GM21381 (cell line): ENCODE data around the gene PCBP3.
"Not testable (repeated sequence)": the region's sequence is repeated elsewhere in the genome, so short reads cannot be mapped to it uniquely, and the experiment has no call there.

Experiments used
- ATAC-seq: cut with Tn5 transposase; IDR thresholded peaks from one replicate; pipeline ENCODE4 v1.9.1; 2021; ENCODE audit warnings: mild to moderate bottlenecking, moderate library complexity; ENCODE audit not compliant: unreplicated experiment

PCBP3 gene

GRCh38 chr21:45613396-45613795, 30.1 kb upstream of the PCBP3 start:
- no peak for ATAC-seq

- no peak for ATAC-seq
These were observed 29.6 kb upstream of the PCBP3 start for GRCh38 chr21:45613881-45614280.

- no peak for ATAC-seq
These were observed 28.3 kb upstream of the PCBP3 start for GRCh38 chr21:45615145-45615711.

GRCh38 chr21:45617021-45617921, 26.3 kb upstream of the PCBP3 start:
- no peak for ATAC-seq

GRCh38 chr21:45618287-45618686, 25.2 kb upstream of the PCBP3 start:
- ATAC-seq: no peak

GRCh38 chr21:45618846-45619485, 24.6 kb upstream of the PCBP3 start:
- ATAC-seq: no peak

- ATAC-seq: no peak
These were observed 23.2 kb upstream of the PCBP3 start for GRCh38 chr21:45620201-45620923.

GRCh38 chr21:45621435-45622331, 21.8 kb upstream of the PCBP3 start:
- not testable (repeated sequence) for ATAC-seq

- ATAC-seq: no peak
These were observed 21.0 kb upstream of the PCBP3 start for GRCh38 chr21:45622416-45623097.

- ATAC-seq: no peak
These were observed 20.1 kb upstream of the PCBP3 start for GRCh38 chr21:45623436-45623835.

GRCh38 chr21:45626127-45626526, 17.4 kb upstream of the PCBP3 start:
- ATAC-seq: not testable (repeated sequence)

GRCh38 chr21:45629046-45629981, 14.2 kb upstream of the PCBP3 start:
- no peak for ATAC-seq

- ATAC-seq: no peak
These were observed 13.3 kb upstream of the PCBP3 start for GRCh38 chr21:45630066-45630694.

- no peak for ATAC-seq
These were observed 12.6 kb upstream of the PCBP3 start for GRCh38 chr21:45630876-45631275.

- no peak for ATAC-seq
These were observed 12.0 kb upstream of the PCBP3 start for GRCh38 chr21:45631540-45631939.

- ATAC-seq: no peak
These were observed 11.4 kb upstream of the PCBP3 start for GRCh38 chr21:45632160-45632559.

GRCh38 chr21:45632637-45633251, 10.8 kb upstream of the PCBP3 start:
- ATAC-seq: no peak
